Endothelial cell of umbilical vein (primary cell): ENCODE data around the gene MISFA.

Source experiments
- CTCF ChIP-seq, 2 donors: IDR thresholded peaks; 1 replicate in 1 of 2; 2 replicates in 1 of 2; pipeline ENCODE4 v1.5.1; 2011; ENCODE audit warnings: low read length in 2 of 2, mild to moderate bottlenecking in 2 of 2, moderate library complexity in 2 of 2, control low read depth in 1 of 2, inconsistent platforms in 1 of 2, low read depth in 1 of 2; ENCODE audit not compliant: insufficient read depth in 1 of 2; ENCODE audit errors: extremely low read depth in 1 of 2
- EZH2 ChIP-seq: IDR thresholded peaks from 2 replicates; pipeline ENCODE4 v1.6.1; 2012; ENCODE audit warnings: borderline replicate concordance, low read depth, mild to moderate bottlenecking, moderate library complexity, low read length, inconsistent platforms; ENCODE audit not compliant: severe bottlenecking
- FOS ChIP-seq: IDR thresholded peaks from 2 replicates; pipeline ENCODE4 v1.6.1; 2011; ENCODE audit warnings: mild to moderate bottlenecking, low read length, moderate library complexity, borderline replicate concordance; ENCODE audit not compliant: insufficient read depth
- GATA2 ChIP-seq: IDR thresholded peaks from 2 replicates; pipeline ENCODE4 v1.7.0; 2011; ENCODE audit warnings: low read depth, mild to moderate bottlenecking, moderate library complexity, mixed read lengths, low read length; ENCODE audit not compliant: insufficient read length, insufficient read depth
- JUN ChIP-seq: IDR thresholded peaks from 2 replicates; pipeline ENCODE4 v1.6.1; 2011; ENCODE audit warnings: borderline replicate concordance, low read depth; ENCODE audit not compliant: insufficient read length, insufficient read depth
- MAX ChIP-seq: IDR thresholded peaks from 2 replicates; pipeline ENCODE4 v1.6.1; 2011; ENCODE audit not compliant: insufficient read depth, insufficient read length
- MYC ChIP-seq: IDR thresholded peaks from one replicate; pipeline ENCODE4 v1.6.1; 2011; ENCODE audit warnings: mild to moderate bottlenecking, low read depth, low read length
- POLR2A ChIP-seq: IDR thresholded peaks from 2 replicates; pipeline ENCODE4 v1.6.1; 2012; ENCODE audit warnings: low read depth, mild to moderate bottlenecking, control low read depth, low read length
- POLR2AphosphoS5 ChIP-seq: IDR thresholded peaks from 2 replicates; pipeline ENCODE4 v1.6.1; 2012; ENCODE audit warnings: low read depth, mild to moderate bottlenecking, control low read depth, low read length, moderate library complexity; ENCODE audit not compliant: insufficient read depth

- no peak for TF ChIP-seq MAX
- no peak for TF ChIP-seq CTCF (IDR thresholded peaks at IDR 0.05; ENCODE audit: extremely low read depth in 1 of 2, insufficient read depth in 1 of 2, low read depth in 1 of 2, low read length in 2 of 2)
- TF ChIP-seq EZH2 = no peak
- no peak for TF ChIP-seq JUN
- TF ChIP-seq POLR2A = no peak
- TF ChIP-seq MYC = no peak
- TF ChIP-seq POLR2AphosphoS5 = no peak
- TF ChIP-seq FOS = no peak
- no peak for TF ChIP-seq GATA2
Measured at GRCh38 chr11:18612394-18612793, 12.8 kb downstream of the MISFA start.
